Activated CD8-positive, alpha-beta memory T cell treated with anti-CD3 and anti-CD28 coated beads, Interleukin-2, amount 10 ng/mL, durations not matched to agents 7 days and 5 days (primary cell): Measurements from ENCODE around the gene FIS1. TPM values are rescaled to one million over a fixed set of nuclear protein-coding genes. Genes with fewer than 3 reads are reported as not detected.
"Not testable (repeated sequence)": the region's sequence is repeated elsewhere in the genome, so short reads cannot be mapped to it uniquely, and the experiment has no call there.

Experiments used
- ATAC-seq: fragments of 150-1000 bp; cut with Tn5 transposase; one replicate; pipeline ENCODE4 v1.10.0; 2021; ENCODE audit warnings: moderate library complexity
- CTCF ChIA-PET: fragments of 350-600 bp; sonication (Branson Sonifier 250); formaldehyde crosslinking; loops from one replicate; lab custom pipeline; 2021; ENCODE audit warnings: antibody characterized with exemption; lab: Charles Lee
- DNase-seq: peaks from one replicate; pipeline ENCODE4 v3.0.0-alpha.2; 2020
- H3K27ac Mint-ChIP-seq: one replicate; pipeline ENCODE4 v1.8.0; 2021; ENCODE audit warnings: mild to moderate bottlenecking, mixed read lengths
- H3K27me3 Mint-ChIP-seq: one replicate; pipeline ENCODE4 v1.8.0; 2021; ENCODE audit warnings: mixed read lengths
- H3K36me3 Mint-ChIP-seq: one replicate; pipeline ENCODE4 v1.8.0; 2021; ENCODE audit warnings: mild to moderate bottlenecking, mixed read lengths
- H3K4me1 Mint-ChIP-seq: one replicate; pipeline ENCODE4 v1.8.0; 2021; ENCODE audit warnings: mixed read lengths
- H3K4me3 Mint-ChIP-seq: one replicate; pipeline ENCODE4 v1.8.0; 2021; ENCODE audit warnings: mild to moderate bottlenecking, moderate library complexity, mixed read lengths
- H3K9me3 Mint-ChIP-seq: one replicate; pipeline ENCODE4 v1.8.0; 2022; ENCODE audit warnings: low read depth, mixed read lengths
- total RNA-seq, 2 experiments: library from RNA; stranded (reverse); gene quantifications; one replicate each; pipeline ENCODE4 v1.2.3, GENCODE V29; 2021

Gene FIS1
- total RNA-seq, result 100 to 1,000 TPM in 1 of 2 experiments, 10 to 100 TPM in 1; 86.7 to 117 TPM

- H3K4me1 Mint-ChIP-seq, result peaks cover 31% of the 10 kb centered on the region
- no peaks in the 10 kb centered on the region for H3K9me3 Mint-ChIP-seq
- peaks cover 12% of the 10 kb centered on the region for H3K36me3 Mint-ChIP-seq
- H3K4me3 Mint-ChIP-seq, result peak within 1 kb of the TSS; percentile 91
- H3K27ac Mint-ChIP-seq, result peak within 1 kb of the TSS; percentile 94
- DNase-seq, result peak; percentile 95
- no peaks in the 10 kb centered on the region for H3K27me3 Mint-ChIP-seq
- ATAC-seq, result peak; percentile 97
- CTCF ChIA-PET, result interaction anchor here (0.5 to 5.3 kb wide), 23 partner anchors 8 to 159 kb away, joined by 3 to 69 read pairs (median 7); partner anchors contain the start of genes IFT22, PLOD3, TRIM56 and VGF
These were observed at the start of gene FIS1 for GRCh38 chr7:101244375-101245146. FIS1 (minus strand) TSS chr7:101245081; CDS start chr7:101245004, 77 bp downstream.

- H3K27me3 Mint-ChIP-seq, result peaks cover 49% of the 10 kb centered on the region
- no peak overlapping the region for H3K27ac Mint-ChIP-seq
These were observed 49.4 kb upstream of the FIS1 start for GRCh38 chr7:101294039-101294831.

GRCh38 chr7:101293069-101294021 lies 48.5 kb upstream of the FIS1 start:
- H3K4me1 Mint-ChIP-seq, H3K4me3 Mint-ChIP-seq, H3K27ac Mint-ChIP-seq, DNase-seq, ATAC-seq, H3K36me3 Mint-ChIP-seq, H3K9me3 Mint-ChIP-seq: not testable (repeated sequence)
- H3K27me3 Mint-ChIP-seq, result peaks cover 52% of the 10 kb centered on the region
- CTCF ChIA-PET, result interaction anchor here (1.5 to 6.2 kb wide), 2 partner anchors 11 to 20 kb away, joined by 3 to 38 read pairs; no protein-coding TSS in a partner anchor

More at GRCh38 chr7:101294039-101294831, 49.4 kb upstream of the FIS1 start:
- no peak for ATAC-seq
- Mint-ChIP-seq H3K9me3 (no peaks in the 10 kb centered on the region), H3K4me1 (peaks cover 9% of the 10 kb centered on the region), H3K36me3 (no peaks in the 10 kb centered on the region), H3K4me3 (no peak overlapping the region)
- DNase-seq, result no peak
- CTCF ChIA-PET, result interaction anchor here (1.5 to 6.2 kb wide), 2 partner anchors 12 to 20 kb away, joined by 3 to 38 read pairs; no protein-coding TSS in a partner anchor

GRCh38 chr7:101292566-101292965 lies 47.7 kb upstream of the FIS1 start:
- H3K27me3 Mint-ChIP-seq, result peaks cover 48% of the 10 kb centered on the region
- H3K4me1 Mint-ChIP-seq, H3K4me3 Mint-ChIP-seq, H3K9me3 Mint-ChIP-seq, ATAC-seq, H3K36me3 Mint-ChIP-seq, H3K27ac Mint-ChIP-seq, DNase-seq: not testable (repeated sequence)
- CTCF ChIA-PET, result interaction anchor here (0.6 to 6.2 kb wide), 3 partner anchors 11 to 252 kb away, joined by 3 to 38 read pairs (median 3); no protein-coding TSS in a partner anchor

- not testable (repeated sequence) for H3K9me3 Mint-ChIP-seq, H3K36me3 Mint-ChIP-seq, H3K27ac Mint-ChIP-seq, H3K4me3 Mint-ChIP-seq
- H3K27me3 Mint-ChIP-seq, result peaks cover 47% of the 10 kb centered on the region
- CTCF ChIA-PET, result interaction anchor here (0.7 to 6.2 kb wide), 35 partner anchors 8 to 1314 kb away, joined by 3 to 38 read pairs (median 3); partner anchors contain the start of genes AZGP1, FIS1, PLOD3 and UFSP1
- DNase-seq (peak; percentile 70), ATAC-seq (peak; percentile 76)
- H3K4me1 Mint-ChIP-seq, result peaks cover 18% of the 10 kb centered on the region
These were observed 45.5 kb upstream of the FIS1 start for GRCh38 chr7:101290186-101291037.

GRCh38 chr7:101289687-101290086 lies 44.8 kb upstream of the FIS1 start:
- ATAC-seq, result peak; percentile 69
- peaks cover 18% of the 10 kb centered on the region for H3K4me1 Mint-ChIP-seq
- DNase-seq, result peak; percentile 42
- H3K36me3 Mint-ChIP-seq, H3K27ac Mint-ChIP-seq, H3K9me3 Mint-ChIP-seq, H3K4me3 Mint-ChIP-seq: not testable (repeated sequence)
- CTCF ChIA-PET, result interaction anchor here (0.8 to 2.0 kb wide), 14 partner anchors 14 to 400 kb away, joined by 3 to 10 read pairs (median 3); partner anchors contain the start of genes FIS1 and UFSP1
- H3K27me3 Mint-ChIP-seq, result peaks cover 41% of the 10 kb centered on the region

GRCh38 chr7:101288439-101288838 lies 43.6 kb upstream of the FIS1 start:
- DNase-seq (no peak), ATAC-seq (no peak)
- peaks cover 18% of the 10 kb centered on the region for H3K4me1 Mint-ChIP-seq
- no peak overlapping the region for H3K4me3 Mint-ChIP-seq
- no peaks in the 10 kb centered on the region for H3K36me3 Mint-ChIP-seq
- H3K27ac Mint-ChIP-seq, result no peak overlapping the region
- peaks cover 29% of the 10 kb centered on the region for H3K27me3 Mint-ChIP-seq
- CTCF ChIA-PET, result interaction anchor here (1.1 to 1.3 kb wide), 3 partner anchors 27 to 144 kb away, joined by 3 read pairs; no protein-coding TSS in a partner anchor
- H3K9me3 Mint-ChIP-seq, result no peaks in the 10 kb centered on the region

GRCh38 chr7:101287032-101287431 lies 42.2 kb upstream of the FIS1 start:
- no peak overlapping the region for H3K27ac Mint-ChIP-seq
- DNase-seq (no peak), ATAC-seq (no peak)
- no peak overlapping the region for H3K4me3 Mint-ChIP-seq
- H3K4me1 Mint-ChIP-seq, result peaks cover 25% of the 10 kb centered on the region
- no peaks in the 10 kb centered on the region for H3K36me3 Mint-ChIP-seq
- H3K9me3 Mint-ChIP-seq, result no peaks in the 10 kb centered on the region
- peaks cover 22% of the 10 kb centered on the region for H3K27me3 Mint-ChIP-seq
- CTCF ChIA-PET, result interaction anchor here (1.3 kb wide), 1 partner anchor 143 kb away, joined by 3 read pairs; no protein-coding TSS in a partner anchor

- CTCF ChIA-PET, result interaction anchor here (1.1 kb wide), 1 partner anchor 11 kb away, joined by 3 read pairs; no protein-coding TSS in a partner anchor
- Mint-ChIP-seq H3K27me3 (peaks cover 19% of the 10 kb centered on the region), H3K4me1 (peaks cover 25% of the 10 kb centered on the region)
- H3K4me3 Mint-ChIP-seq, H3K9me3 Mint-ChIP-seq, ATAC-seq, DNase-seq, H3K36me3 Mint-ChIP-seq, H3K27ac Mint-ChIP-seq: not testable (repeated sequence)
These were observed 41.0 kb upstream of the FIS1 start for GRCh38 chr7:101285880-101286279.

- Mint-ChIP-seq H3K9me3 (no peaks in the 10 kb centered on the region), H3K36me3 (no peaks in the 10 kb centered on the region), H3K27ac (no peak overlapping the region), H3K4me1 (peaks cover 23% of the 10 kb centered on the region), H3K27me3 (peaks cover 14% of the 10 kb centered on the region), H3K4me3 (no peak overlapping the region)
- CTCF ChIA-PET, result interaction anchor here (0.6 to 1.7 kb wide), 2 partner anchors 141 to 968 kb away, joined by 3 read pairs; no protein-coding TSS in a partner anchor
- no peak for DNase-seq
- no peak for ATAC-seq
These were observed 40.3 kb upstream of the FIS1 start for GRCh38 chr7:101285171-101285570.

GRCh38 chr7:101280912-101281311 lies 36.0 kb upstream of the FIS1 start:
- CTCF ChIA-PET, result interaction anchor here (1.0 to 4.2 kb wide), 5 partner anchors 12 to 136 kb away, joined by 3 to 59 read pairs (median 33); partner anchors contain the start of gene FIS1
- H3K4me1 Mint-ChIP-seq, DNase-seq, ATAC-seq, H3K9me3 Mint-ChIP-seq, H3K27ac Mint-ChIP-seq, H3K36me3 Mint-ChIP-seq, H3K4me3 Mint-ChIP-seq: not testable (repeated sequence)
- peaks cover 18% of the 10 kb centered on the region for H3K27me3 Mint-ChIP-seq
